ENCODE results near the gene FOXP1. TPM values are rescaled to one million over a fixed set of nuclear protein-coding genes. Genes with fewer than 3 reads are reported as not detected.

The FOXP1 gene
- total and polyA plus RNA-seq, 2 of the 13 experiments (the other 11 are each of a cell fraction or from before 2014, with no cell fraction given), result 40.4 to 59.0 TPM

- TF ChIP-seq, protein P1, sequence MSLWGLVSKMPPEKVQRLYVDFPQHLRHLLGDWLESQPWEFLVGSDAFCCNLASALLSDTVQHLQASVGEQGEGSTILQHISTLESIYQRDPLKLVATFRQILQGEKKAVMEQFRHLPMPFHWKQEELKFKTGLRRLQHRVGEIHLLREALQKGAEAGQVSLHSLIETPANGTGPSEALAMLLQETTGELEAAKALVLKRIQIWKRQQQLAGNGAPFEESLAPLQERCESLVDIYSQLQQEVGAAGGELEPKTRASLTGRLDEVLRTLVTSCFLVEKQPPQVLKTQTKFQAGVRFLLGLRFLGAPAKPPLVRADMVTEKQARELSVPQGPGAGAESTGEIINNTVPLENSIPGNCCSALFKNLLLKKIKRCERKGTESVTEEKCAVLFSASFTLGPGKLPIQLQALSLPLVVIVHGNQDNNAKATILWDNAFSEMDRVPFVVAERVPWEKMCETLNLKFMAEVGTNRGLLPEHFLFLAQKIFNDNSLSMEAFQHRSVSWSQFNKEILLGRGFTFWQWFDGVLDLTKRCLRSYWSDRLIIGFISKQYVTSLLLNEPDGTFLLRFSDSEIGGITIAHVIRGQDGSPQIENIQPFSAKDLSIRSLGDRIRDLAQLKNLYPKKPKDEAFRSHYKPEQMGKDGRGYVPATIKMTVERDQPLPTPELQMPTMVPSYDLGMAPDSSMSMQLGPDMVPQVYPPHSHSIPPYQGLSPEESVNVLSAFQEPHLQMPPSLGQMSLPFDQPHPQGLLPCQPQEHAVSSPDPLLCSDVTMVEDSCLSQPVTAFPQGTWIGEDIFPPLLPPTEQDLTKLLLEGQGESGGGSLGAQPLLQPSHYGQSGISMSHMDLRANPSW (CRISPR knock-in tag; IDR thresholded peaks at IDR 0.05; ENCODE audit: borderline replicate concordance), result no peak
- no peak for TF ChIP-seq GATA4 (IDR thresholded peaks at IDR 0.05; ENCODE audit: borderline replicate concordance, low read depth)
- 0 out of 2 replicates have a peak, but pooled peaks have one; percentile 55 for TF ChIP-seq BRD4 (CRISPR knock-in tag; IDR thresholded peaks at IDR 0.05)
- no peak for TF ChIP-seq EED (CRISPR knock-in tag; IDR thresholded peaks at IDR 0.05)
- TF ChIP-seq SNAPC2 (CRISPR knock-in tag; IDR thresholded peaks at IDR 0.05), result 0 out of 2 replicates have a peak, but pooled peaks have one; percentile 42
- TF ChIP-seq RBAK (CRISPR knock-in tag; IDR thresholded peaks at IDR 0.05), result no peak
- no peak for TF ChIP-seq SP140L (CRISPR knock-in tag; IDR thresholded peaks at IDR 0.05; ENCODE audit: borderline replicate concordance)
- TF ChIP-seq ZNF652 (CRISPR knock-in tag; IDR thresholded peaks at IDR 0.05; ENCODE audit: borderline replicate concordance, low read depth), result no peak
- no peak for TF ChIP-seq IRF2 (CRISPR knock-in tag; IDR thresholded peaks at IDR 0.05)
- no peak for TF ChIP-seq ZFP36L1 (CRISPR knock-in tag; IDR thresholded peaks at IDR 0.05)
- TF ChIP-seq ATF7 (IDR thresholded peaks at IDR 0.05), result no peak
- TF ChIP-seq ATF7 (CRISPR knock-in tag; IDR thresholded peaks at IDR 0.05), result no peak
- no peak; the same call in 1 of the 2 replicates for TF ChIP-seq TSC22D2 (CRISPR knock-in tag; IDR thresholded peaks at IDR 0.05; ENCODE audit: borderline replicate concordance)
- TF ChIP-seq BATF2 (CRISPR knock-in tag; IDR thresholded peaks at IDR 0.05), result 0 out of 2 replicates have a peak, but pooled peaks have one; percentile 79
- TF ChIP-seq, protein P2, sequence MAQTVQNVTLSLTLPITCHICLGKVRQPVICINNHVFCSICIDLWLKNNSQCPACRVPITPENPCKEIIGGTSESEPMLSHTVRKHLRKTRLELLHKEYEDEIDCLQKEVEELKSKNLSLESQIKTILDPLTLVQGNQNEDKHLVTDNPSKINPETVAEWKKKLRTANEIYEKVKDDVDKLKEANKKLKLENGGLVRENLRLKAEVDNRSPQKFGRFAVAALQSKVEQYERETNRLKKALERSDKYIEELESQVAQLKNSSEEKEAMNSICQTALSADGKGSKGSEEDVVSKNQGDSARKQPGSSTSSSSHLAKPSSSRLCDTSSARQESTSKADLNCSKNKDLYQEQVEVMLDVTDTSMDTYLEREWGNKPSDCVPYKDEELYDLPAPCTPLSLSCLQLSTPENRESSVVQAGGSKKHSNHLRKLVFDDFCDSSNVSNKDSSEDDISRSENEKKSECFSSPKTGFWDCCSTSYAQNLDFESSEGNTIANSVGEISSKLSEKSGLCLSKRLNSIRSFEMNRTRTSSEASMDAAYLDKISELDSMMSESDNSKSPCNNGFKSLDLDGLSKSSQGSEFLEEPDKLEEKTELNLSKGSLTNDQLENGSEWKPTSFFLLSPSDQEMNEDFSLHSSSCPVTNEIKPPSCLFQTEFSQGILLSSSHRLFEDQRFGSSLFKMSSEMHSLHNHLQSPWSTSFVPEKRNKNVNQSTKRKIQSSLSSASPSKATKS (CRISPR knock-in tag; IDR thresholded peaks at IDR 0.05), result no peak
- TF ChIP-seq, protein P3, sequence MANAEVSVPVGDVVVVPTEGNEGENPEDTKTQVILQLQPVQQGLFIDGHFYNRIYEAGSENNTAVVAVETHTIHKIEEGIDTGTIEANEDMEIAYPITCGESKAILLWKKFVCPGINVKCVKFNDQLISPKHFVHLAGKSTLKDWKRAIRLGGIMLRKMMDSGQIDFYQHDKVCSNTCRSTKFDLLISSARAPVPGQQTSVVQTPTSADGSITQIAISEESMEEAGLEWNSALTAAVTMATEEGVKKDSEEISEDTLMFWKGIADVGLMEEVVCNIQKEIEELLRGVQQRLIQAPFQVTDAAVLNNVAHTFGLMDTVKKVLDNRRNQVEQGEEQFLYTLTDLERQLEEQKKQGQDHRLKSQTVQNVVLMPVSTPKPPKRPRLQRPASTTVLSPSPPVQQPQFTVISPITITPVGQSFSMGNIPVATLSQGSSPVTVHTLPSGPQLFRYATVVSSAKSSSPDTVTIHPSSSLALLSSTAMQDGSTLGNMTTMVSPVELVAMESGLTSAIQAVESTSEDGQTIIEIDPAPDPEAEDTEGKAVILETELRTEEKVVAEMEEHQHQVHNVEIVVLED (CRISPR knock-in tag; IDR thresholded peaks at IDR 0.05; ENCODE audit: borderline replicate concordance), result no peak
- no peak for TF ChIP-seq ZBTB46 (CRISPR knock-in tag; IDR thresholded peaks at IDR 0.05; ENCODE audit: borderline replicate concordance)
- no peak for TF ChIP-seq HMG20A (CRISPR knock-in tag; IDR thresholded peaks at IDR 0.05; ENCODE audit: borderline replicate concordance)
- no peak for TF ChIP-seq ZNF619 (CRISPR knock-in tag; IDR thresholded peaks at IDR 0.05)
These were observed 1.4 kb downstream of the FOXP1 start (continued) for GRCh38 chr3:71582036-71582611.
